ENCODE measurements around the gene CD19. TPM values are rescaled to one million over a fixed set of nuclear protein-coding genes. Genes with fewer than 3 reads are reported as not detected.

CD19 gene
- polyA plus RNA-seq, 1 donor (not counting 4 experiments of a cell fraction or from before 2014, with no cell fraction given), result not detected

GRCh38 chr16:28901862-28902261, 29.9 kb upstream of the CD19 start:
- Histone ChIP-seq H3K9me1 (ENCODE audit: control insufficient read depth, extremely low read depth, insufficient read depth, low read length) (no peaks in the 10 kb centered on the region), H3K4me2 (ENCODE audit: control insufficient read depth, extremely low read depth, insufficient read depth, low read depth, low read length) (no peak overlapping the region), H2AFZ (ENCODE audit: control insufficient read depth, low read length) (no peak overlapping the region), H3K9ac (ENCODE audit: control insufficient read depth, extremely low read depth, insufficient read depth, low read length) (no peak overlapping the region), H4K20me1 (ENCODE audit: control insufficient read depth, extremely low read depth, insufficient read depth, low read length) (no peaks in the 10 kb centered on the region), H3K9me3 (ENCODE audit: control insufficient read depth, low read depth, low read length) (no peaks in the 10 kb centered on the region), H3K79me2 (ENCODE audit: control insufficient read depth, insufficient read depth, low read length) (no peaks in the 10 kb centered on the region), H3K27me3 (ENCODE audit: control insufficient read depth, extremely low read depth, insufficient read depth, low read length) (no peaks in the 10 kb centered on the region), H3K4me1 (ENCODE audit: control insufficient read depth, extremely low read depth, insufficient read depth, low read length) (peaks cover 5% of the 10 kb centered on the region), H3K36me3 (ENCODE audit: control insufficient read depth in 2 of 2, extremely low read depth in 1 of 2, insufficient read depth in 2 of 2, low read length in 2 of 2) (peaks cover 0 to 8% of the 10 kb centered on the region in 2 experiments), H3K27ac (ENCODE audit: control insufficient read depth, insufficient read depth, low read length) (no peak overlapping the region), H3K4me3 (ENCODE audit: control insufficient read depth in 2 of 3, extremely low read depth in 1 of 3, insufficient read depth in 2 of 3, low read depth in 1 of 3, low read length in 3 of 3) (no peak overlapping the region)
- no peak for TF ChIP-seq EZH2 (IDR thresholded peaks at IDR 0.05; ENCODE audit: low read length)
- no peak for TF ChIP-seq CTCF (optimal IDR thresholded peaks at IDR 0.05 in 1 of 3, IDR thresholded peaks at IDR 0.05 in 1 of 3, conservative IDR thresholded peaks at IDR 0.05 in 1 of 3; ENCODE audit: extremely low read depth in 1 of 3, insufficient read depth in 2 of 3, low read length in 3 of 3)
- DNase-seq (ENCODE audit: low read depth, low spot score) (no peak), FAIRE-seq (no peak)
- dilution Hi-C loops (cut with MboI; ENCODE audit: extremely low pct_ligation_motif_present, low sequenced_read_pairs), result no loop called here

- no peak overlapping the region for H2AFZ ChIP-seq (ENCODE audit: control insufficient read depth, low read length)
- TF ChIP-seq EZH2 (IDR thresholded peaks at IDR 0.05; ENCODE audit: low read length) (no peak), CTCF (optimal IDR thresholded peaks at IDR 0.05 in 1 of 3, IDR thresholded peaks at IDR 0.05 in 1 of 3, conservative IDR thresholded peaks at IDR 0.05 in 1 of 3; ENCODE audit: extremely low read depth in 1 of 3, insufficient read depth in 2 of 3, low read length in 3 of 3) (no peak)
- H3K36me3 ChIP-seq (ENCODE audit: control insufficient read depth in 2 of 2, extremely low read depth in 1 of 2, insufficient read depth in 2 of 2, low read length in 2 of 2), result peaks cover 0 to 8% of the 10 kb centered on the region in 2 experiments
- H3K4me3 ChIP-seq (ENCODE audit: control insufficient read depth in 2 of 3, extremely low read depth in 1 of 3, insufficient read depth in 2 of 3, low read depth in 1 of 3, low read length in 3 of 3), result no peak overlapping the region
- H3K9me1 ChIP-seq (ENCODE audit: control insufficient read depth, extremely low read depth, insufficient read depth, low read length), result no peaks in the 10 kb centered on the region
- H3K9me3 ChIP-seq (ENCODE audit: control insufficient read depth, low read depth, low read length), result no peaks in the 10 kb centered on the region
- FAIRE-seq, result no peak
- H3K27me3 ChIP-seq (ENCODE audit: control insufficient read depth, extremely low read depth, insufficient read depth, low read length), result no peaks in the 10 kb centered on the region
- dilution Hi-C loops (cut with MboI; ENCODE audit: extremely low pct_ligation_motif_present, low sequenced_read_pairs), result no loop called here
- H3K27ac ChIP-seq (ENCODE audit: control insufficient read depth, insufficient read depth, low read length), result no peak overlapping the region
- H3K9ac ChIP-seq (ENCODE audit: control insufficient read depth, extremely low read depth, insufficient read depth, low read length), result no peak overlapping the region
- H3K4me2 ChIP-seq (ENCODE audit: control insufficient read depth, extremely low read depth, insufficient read depth, low read depth, low read length), result no peak overlapping the region
- H3K4me1 ChIP-seq (ENCODE audit: control insufficient read depth, extremely low read depth, insufficient read depth, low read length), result peaks cover 2% of the 10 kb centered on the region
- no peaks in the 10 kb centered on the region for H4K20me1 ChIP-seq (ENCODE audit: control insufficient read depth, extremely low read depth, insufficient read depth, low read length)
- H3K79me2 ChIP-seq (ENCODE audit: control insufficient read depth, insufficient read depth, low read length), result no peaks in the 10 kb centered on the region
- DNase-seq (ENCODE audit: low read depth, low spot score), result no peak
Observed at GRCh38 chr16:28902909-28903308, 28.9 kb upstream of the CD19 start.
